DMS53 treated with DMSO at 0.1 percent for 48 hours (cell line): Measurements from ENCODE around the gene COBLL1.
A peak's percentile ranks its signal among the peaks of the same experiment; 100 is the strongest.
"Not testable (repeated sequence)": the region's sequence is repeated elsewhere in the genome, so short reads cannot be mapped to it uniquely, and the experiment has no call there.

Source experiments
- DNase-seq: peaks from one replicate; lab custom pipeline; 2025; ENCODE audit not compliant: unreplicated experiment; lab: John Stamatoyannopoulos, UW

The COBLL1 gene

DNA sequence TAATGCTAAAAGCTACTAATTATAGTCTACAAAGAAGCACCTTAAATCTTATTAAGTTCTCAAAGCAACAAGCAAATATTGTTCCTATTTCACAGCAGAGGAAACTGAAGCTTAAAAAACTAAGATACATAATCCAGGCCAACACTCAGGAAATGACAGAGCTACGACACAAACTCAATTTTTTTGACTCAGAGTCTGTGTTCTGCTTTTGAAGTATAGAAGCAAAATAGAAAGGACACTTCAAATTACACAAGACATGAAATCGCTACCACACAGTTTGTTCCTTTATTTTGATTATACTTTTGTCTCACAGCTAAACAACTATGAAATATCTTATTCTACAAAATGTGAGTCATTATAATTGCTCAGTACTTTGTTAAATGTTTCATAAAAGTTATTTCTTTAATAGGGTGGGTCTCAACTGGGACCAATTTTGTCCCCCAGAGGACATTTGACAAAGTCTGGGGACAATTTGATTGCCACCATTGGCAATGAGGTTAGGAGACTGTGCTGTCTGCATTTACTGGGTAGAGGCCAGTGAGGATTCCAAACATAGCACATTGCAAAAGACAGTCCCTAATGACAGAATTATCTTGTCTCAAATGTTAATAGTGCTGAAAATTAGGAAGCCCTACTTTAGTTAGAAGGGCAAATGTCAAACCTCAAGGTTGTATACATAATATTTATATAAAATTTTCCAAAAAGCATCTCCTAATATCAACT, 118.8 kb downstream of the COBLL1 start:
- DNase-seq: no peak

DNA sequence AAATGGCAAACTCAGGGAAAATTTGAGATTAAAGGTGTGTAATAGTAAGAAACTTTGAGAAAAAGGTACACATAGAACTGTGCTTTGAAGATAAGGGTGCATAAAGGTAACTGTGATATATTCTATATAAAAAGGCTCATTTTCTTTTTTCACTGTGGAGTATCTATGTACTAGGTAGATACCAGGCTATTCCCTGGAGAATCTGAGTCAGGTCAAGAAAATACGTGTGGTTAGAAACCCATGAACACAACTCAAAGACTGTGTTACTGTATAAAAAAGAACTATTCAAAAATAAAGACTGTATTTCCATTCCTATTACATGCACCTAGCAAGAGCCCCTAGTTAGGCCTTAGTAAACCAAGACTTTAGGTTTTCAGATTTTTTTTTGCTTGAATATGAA, 120.2 kb downstream of the COBLL1 start:
- no peak for DNase-seq

DNA sequence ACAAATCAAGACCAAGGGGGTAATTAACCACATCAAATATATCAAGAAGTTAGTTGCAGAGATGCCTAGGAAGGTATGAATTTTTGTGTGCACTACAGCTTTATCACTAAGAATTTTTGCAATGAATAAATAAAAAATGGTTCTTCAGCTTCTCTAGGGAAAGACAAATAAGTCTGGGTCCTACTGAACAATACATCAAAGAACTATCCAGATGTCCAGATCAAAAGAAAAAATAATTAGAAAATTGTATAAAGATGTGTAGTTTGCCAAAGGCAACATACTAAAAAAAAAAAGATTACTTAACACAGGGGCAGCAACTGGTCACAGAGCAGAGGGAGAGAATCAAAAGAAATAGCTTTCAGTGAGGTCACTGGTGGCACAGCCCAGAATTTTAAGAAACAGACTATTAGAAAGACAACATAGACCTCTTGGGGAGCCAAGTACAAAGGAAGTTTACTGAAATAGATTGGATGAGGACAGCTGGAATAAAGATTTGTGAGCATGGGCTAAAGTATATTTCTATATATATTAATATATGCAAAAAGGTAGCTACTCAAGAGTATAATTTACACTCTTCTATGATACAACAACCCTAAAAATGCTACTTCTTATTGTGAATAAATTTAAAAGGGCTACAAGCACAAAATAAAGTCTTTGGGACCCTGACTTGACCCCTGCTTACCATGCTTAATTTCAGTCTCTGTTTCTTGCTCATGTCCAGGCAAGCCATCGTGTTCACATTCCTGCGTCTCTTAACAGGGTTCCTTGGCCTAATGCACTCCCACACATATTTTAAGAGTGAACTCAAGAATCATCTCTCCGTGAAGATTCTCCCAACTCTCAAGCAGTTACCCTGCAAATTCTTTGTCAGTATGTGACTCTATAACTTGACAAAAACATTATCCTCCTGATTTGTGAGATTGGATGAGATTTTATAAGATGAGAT, 121.4 kb downstream of the COBLL1 start:
- no peak for DNase-seq

DNA sequence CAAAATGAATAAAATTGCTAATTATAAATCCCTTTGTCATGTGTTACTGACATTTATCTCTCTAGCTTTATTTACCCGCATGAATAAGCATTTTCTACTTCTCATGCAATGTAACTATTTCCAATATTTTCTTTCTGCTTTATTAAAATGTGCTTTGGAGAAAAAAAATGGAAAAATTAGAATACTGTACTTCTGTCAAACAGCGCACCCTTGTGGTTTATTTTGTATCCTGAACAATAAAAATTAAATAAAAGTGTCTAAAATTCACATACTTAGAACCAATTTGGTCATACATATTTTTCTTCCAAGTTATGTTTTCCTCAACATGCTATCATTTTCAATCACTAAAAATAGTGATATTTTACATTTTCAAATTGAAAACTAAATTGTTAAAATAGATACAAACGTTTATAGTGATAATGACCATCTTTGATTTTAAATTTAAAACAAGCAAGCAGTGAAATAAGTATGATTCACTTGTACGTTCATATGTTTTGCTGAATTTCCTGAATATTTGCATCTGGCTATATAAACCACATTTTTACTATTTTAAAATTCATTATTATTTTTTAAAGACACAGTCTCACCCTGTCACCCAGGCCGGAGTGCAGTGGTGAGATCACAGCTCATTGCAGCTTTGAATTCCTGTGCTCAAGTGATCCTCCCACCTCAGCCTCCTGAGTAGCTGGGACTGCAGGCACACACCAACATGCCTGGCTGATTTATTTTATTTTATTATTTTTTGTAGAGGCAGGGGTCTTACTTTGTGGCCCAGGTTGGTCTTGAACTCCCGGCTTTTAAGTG, 124.4 kb downstream of the COBLL1 start:
- peak; percentile 45 for DNase-seq

DNA sequence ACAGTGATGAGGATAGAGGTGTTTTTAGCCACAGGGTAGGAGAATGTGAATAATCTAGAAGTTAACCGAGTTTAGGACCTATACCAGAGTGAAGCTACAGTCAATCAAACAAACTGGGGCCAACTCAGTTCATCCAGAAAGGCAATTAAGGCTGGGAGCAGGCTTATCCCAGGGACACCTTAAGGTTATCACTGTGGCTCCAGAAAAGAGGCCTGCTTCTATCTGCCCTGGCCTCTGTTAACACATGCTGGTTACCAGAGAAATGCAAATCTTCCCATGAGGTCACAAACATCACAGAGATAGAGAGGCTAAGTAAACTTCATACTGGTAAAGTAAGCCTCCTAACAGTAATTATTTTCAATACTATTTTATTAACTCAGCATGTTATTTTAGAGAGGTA, 127.2 kb downstream of the COBLL1 start:
- peak; percentile 42 for DNase-seq

DNA sequence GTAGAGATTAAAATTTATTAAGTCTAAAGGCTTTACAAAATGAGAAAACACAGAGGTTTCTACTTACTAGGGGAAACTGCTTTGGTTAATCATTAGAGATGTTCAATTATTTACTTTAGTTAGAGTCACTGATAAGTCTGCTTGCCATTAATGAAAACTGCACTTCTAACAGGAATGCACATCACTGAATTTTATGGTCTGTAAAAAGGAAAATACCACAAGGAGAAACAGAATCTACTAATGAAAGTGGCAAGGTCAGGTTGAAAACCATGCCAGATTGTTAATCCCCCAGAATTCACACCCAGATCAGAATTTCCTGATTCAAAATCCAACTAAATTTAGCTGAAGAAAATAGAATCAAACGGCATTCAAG, 129.9 kb downstream of the COBLL1 start:
- peak; percentile 89 for DNase-seq

DNA sequence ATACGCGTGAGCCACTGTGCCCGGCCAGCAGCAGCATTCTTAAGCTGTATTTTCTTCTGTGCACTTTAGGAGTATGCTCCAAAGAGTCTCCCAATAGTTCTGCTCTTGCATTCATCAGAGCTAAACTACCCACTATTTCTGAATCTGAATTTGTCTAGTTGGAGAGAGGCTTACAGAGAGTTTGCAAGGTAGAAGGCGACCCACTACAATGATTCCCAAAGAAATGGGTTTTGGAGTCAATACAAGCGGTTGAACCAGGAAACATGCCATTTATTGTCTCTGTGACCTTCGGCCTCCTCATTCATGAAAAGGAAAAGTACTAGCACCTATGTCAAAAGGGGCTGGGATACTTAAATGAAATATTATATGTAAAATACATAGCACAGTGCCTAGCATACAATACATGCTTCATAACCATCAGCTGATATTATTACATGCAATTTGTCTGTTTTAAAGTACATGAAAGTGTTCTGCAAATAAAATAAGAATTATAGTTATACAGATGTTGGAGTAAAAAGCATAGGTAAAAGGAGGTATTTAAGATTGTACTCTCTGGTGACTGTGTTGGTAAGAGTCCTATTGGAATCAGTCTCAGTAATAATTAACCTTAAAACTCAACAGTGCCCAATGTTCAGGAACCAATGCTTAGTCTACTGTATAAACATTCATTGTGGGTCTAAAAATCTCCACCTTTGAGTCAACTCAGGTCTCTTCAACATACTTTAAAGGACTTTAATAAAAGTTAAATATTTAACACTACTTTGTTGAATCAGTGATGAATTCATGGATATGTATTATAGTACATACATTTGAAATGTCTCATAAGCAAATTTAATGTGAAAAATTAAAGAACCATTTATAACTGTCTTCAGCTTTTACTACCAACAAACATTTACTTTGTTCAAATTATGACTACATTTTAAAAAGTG, 130.5 kb downstream of the COBLL1 start:
- peak; percentile 86 for DNase-seq

DNA sequence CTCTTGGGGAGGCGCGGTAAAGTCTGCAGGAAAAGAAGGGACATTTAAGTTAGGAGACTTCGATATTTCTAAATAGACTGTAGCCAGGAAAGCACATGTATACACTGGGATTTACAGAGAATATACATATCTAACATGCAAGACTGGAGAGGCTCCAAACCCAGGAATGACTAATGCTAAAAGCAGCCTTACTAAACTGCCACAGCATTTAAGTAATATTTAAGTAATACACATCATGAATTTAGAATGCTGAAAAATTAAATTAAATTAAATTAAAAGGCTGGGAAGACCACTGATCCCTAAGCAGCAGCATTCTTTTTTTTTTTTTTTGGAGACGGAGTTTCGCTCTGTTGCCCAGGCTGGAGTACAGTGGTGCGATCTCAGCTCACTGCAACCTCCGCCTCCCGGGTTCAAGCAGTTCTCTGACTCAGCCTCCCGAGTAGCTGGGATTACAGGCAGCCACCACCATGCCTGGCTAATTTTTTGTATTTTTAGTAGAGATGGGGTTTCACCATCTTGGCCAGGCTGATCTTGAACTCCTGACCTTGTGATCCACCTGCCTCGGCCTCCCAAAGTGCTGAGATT, 131.3 kb downstream of the COBLL1 start:
- DNase-seq: not testable (repeated sequence)

DNA sequence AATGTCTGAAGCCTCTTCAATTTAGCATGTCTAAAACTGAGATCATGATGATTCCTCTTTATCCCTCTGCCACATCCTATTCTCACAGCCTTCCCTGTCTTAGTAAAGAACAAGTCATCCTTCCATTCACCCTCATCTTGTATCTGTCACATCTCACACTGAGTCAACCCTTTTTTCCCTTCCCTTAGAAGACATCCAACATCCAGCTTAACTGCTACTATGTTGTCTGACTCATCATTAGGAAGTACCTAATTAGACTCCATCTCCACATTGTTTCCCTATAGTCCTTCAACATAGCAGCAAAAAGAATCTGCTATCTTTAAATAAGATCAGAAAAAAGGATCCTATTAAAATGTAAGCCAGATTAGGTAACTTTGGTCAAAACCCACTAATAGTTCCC, 135.1 kb downstream of the COBLL1 start:
- DNase-seq: peak; percentile 49

DNA sequence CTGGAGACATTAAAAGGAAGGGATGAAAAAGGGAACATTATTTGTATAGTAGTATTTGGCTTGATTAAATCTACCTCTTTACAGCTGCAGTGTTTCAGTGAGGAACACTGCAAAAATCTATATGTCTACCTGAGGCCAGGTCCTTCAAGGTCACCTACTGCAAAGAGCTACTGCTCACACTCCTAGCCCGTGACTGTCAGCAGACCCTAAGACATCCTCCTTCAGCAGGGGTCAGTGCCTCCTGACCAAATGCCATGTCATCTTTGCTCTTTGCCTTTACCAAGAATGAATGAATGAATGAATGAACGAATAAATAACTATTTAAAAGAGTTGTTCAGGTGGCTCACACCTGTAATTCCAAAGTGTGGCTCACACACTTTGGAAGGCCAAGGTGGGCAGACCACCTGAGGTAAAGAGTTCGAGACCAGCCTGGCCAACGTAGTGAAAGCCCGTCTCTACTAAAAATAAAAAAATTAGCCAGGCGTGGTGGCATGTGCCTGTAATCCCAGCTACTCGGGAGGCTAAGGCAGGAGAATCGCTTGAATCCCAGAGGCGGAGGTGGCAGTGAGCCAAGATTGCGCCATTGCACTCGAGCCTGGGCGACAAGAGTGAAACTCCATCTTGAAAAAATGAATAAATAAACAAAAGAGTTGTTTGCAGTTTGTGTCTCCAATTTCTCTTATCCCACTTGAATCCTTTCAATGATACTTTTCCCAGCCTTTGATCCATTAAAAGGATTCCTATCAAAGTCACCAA, 136.0 kb downstream of the COBLL1 start:
- DNase-seq: peak; percentile 68

DNA sequence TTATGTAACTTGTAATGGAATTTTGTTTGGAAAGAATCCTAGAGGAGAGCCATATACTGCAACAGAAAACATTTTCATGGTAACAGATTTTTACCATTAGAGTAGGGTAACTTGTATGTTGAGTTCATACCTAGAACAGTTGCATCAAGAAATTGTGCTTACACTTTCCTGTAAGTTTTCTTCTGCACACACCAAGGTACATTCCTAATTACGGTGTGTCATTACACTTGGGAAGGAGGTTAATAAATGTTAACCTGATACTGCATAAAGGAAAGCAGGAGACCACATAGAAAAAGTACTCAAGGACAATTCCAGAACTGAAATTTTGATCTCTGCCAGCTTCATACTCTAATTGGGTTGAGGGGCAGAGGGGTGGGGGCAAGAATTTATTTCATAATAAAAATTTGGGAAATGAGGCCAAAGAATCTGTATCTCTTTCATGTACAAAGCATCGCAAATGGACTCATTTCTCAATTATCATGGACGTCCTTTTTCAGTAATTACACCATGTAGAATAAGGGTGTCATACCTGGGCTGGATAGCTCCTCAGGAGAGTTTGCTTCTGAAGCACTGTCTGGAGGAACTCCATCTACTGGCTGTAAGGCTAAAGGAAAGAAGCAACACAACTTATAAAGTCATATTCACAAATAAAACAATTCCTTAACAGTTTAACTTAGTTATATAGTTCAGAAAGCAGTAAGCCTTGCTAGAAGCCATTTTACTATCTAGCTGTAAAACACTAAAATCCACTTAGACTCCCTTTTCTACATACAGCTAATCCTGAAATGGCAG, 137.5 kb downstream of the COBLL1 start:
- DNase-seq: no peak

DNA sequence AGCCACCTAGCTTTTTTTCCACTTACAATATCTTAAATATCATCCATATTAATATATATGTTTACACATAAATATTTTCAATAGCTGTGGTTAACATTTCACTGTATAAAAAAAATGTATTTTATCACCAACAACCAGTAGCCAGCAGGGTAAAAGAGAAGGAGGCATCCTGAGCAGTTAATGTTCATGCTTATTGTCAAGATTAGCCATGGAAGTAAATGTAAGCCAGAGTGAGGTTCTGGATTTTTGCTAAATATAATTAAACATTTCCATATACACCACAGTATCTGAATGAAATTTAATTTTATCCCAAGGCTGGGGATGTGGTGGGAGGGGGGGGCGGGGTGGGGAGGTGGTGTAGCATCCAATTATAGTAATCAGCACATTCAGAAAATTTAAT, 140.1 kb downstream of the COBLL1 start:
- no peak for DNase-seq

DNA sequence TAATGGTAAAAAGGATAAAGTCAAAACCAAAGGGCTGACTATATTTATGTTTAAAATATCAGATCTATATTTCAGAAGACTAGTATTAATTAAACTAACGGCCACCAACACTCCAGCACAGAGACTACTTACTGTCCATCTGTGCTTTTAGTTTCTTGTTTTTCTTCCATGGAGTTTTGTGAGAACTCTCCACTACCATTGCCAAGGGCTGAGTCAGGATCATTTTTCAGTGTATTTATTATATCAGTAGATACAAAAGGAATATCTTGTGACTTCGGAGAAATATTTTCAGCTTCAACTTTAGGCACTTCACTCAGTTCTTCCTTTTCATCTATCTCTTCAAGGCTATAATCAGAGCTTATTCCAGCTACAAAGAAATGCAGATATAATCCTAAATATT, 141.2 kb downstream of the COBLL1 start:
- DNase-seq: no peak

DNA sequence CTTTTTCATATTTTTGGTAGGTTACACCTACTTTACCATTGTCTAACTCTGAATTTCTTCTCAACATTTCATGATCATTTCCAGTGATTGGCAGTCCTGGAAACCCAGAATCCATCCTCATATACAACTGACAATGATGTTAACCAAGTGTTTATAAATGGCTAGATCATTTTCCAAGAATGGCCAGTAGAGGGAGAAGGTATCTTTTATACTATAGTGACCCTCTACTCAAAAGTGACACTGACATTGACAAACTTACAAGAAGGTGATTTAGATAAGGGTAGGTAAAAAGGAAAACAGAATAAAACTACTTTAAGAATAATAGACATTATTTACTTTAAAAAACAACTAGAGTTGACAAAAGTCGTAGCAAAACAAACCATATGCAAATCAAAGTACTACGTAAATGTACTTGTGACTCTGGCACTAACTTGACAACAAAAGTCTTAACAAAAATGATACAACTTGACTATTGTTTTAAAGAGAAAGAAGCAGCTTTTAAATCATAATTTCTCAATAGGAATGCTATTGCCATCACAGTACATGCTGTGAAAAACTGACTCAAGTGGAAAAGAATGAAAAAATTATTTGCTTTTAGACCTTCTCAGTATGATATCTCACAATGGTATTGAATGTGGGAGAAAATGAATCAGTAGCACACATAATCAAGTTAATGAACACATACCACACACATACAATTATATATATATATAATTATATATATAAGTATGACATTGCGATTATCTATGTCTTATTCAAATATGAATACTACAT, 143.7 kb downstream of the COBLL1 start:
- DNase-seq: peak; percentile 86

DNA sequence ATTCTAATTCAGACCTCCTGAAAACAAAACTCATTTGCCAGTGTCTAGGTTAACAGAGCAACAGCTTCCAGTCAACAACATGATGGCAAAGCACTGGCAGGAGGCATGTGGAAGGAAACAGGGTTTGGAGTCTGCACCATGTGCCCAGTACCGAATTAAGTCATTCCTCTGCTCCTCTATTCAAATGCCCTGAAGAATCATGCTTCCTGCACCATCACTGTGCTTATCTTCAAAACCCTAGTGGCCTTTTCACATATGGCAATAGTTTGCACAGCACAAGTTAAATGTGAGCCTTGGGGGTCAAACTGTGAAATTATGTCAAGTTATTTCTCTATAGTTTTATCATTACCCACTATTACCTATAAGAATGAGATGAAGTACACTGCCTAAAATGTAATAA, 145.0 kb downstream of the COBLL1 start:
- no peak for DNase-seq

DNA sequence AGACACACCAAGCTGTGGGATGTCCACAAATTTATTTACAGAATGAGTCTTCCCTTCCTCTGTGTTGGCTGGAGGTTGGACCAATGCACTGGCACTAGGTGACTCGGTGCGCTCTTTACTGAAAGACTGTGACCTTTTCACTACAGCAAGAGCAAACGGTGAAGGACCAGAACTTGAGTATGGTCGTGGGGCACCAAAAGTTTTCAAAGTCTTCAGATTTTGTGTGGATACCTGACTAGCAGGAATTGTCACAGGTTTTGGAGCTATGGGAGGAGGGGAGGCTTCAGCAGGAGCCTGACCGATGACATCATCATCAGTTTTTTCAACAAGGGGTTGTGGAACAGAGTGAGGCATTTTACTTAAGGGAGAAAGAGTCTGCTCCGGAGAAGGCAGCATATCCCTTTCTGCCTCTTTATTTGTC, 147.3 kb downstream of the COBLL1 start:
- no peak for DNase-seq

DNA sequence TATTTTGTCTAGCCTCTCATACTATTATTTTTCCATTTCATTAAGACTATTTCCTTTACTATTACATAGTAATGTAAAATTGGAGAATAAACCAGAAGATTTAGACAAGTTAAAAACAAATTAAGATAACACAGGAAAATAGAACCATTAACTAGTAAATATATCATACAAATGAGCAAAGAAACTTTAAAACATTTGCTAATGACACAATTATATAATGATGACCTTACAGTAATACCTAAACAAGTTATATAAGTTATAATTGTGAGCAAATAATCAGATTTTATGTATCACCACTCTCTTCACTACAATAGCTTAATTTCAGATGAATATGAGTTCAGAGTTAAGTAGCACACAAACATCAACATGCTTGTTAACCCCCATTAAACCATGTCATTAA, 147.8 kb downstream of the COBLL1 start:
- no peak for DNase-seq

DNA sequence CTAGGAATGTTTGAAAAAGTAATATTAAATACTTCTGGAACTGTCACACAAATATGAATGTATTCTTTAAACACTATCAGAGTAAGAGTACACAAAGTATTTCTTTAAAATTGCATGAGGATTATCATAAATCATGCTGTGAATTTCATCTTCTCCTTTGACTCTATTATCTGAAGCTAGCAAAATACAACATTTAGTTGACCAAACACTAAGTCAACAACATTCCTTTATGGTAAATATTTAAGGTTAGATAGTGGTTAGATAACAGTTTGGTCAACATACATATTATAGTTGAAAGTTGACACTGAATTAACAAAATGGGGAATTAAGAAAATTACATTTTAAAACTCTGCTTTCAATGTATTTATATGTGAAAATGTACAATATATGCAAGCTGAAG, 148.2 kb downstream of the COBLL1 start:
- no peak for DNase-seq
